Dedifferentiated amniotic fluid mesenchymal stem cell (primary cell): ENCODE results near the gene SH3GL3.

ENCODE experiments used
- DNase-seq: peaks from one replicate; pipeline ENCODE4 v3.0.0-alpha.2; 2016; ENCODE audit errors: extremely low spot score

SH3GL3 gene

DNA sequence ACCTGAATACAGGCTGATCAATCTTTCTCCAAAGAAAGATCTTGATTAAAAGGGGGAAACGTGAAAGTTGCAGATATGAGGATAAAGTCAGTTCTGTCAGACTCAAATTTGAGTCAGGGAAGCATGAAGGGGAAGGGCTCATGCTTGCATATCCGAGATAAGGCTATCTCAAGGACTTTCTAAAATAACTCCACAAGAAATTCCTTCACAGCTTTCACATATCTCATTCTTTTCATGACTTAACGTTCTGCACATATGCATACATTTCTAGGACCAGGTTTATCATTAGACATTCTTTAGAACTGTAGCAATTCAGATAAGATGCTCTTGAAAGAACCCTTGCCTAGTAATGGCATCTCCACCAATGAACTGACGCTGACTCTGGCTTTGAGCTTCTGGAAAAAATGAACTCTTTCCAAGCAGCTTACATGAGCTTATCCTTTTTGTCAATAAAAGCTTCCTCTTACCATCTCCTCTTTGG, 15.9 kb downstream of the SH3GL3 start:
- DNase-seq, result no peak

DNA sequence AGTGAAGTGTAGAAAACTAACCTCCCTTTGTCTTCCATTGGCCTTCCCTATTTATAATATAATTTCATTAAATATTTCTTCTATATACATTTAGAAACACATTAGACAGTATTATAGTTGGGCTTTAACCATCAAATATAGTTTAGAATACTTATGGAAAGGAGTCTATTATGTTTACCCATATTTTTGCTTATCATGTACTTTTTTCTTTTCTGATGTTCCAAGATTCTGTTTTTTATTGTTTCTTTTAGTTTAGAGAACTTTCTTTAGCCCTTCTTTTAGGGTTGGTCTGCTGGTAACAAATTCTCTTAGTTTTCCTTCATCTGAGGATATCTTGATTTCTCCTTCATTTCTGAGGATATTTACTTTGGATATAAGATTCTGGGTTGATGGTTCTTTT, 23.7 kb downstream of the SH3GL3 start:
- DNase-seq, result no peak

DNA sequence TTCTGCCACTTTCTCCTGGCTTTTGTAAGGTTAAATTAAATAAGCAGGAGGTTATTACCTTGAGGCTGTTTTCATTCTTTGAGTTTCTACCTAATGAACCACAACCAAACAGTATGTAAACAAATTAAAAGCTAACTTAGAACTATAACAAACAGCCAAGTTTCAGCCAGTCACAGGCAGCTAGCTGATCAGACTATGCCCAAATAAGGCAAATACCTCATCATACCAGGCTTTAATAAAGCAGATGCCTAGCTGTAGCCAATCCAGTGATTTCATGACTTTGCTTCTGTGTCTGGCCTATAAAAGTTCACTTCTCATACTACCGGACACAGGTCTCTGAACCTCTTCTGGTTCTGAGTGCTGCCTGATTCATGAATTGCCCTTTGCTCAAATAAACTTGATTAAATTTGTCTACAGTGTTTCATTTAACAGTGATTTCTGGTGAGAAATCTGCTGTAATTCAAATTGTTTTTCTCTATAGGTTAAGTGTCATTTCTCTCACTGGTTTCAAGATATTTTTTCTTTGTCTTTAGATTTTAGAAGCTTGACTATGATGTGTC, 24.2 kb downstream of the SH3GL3 start:
- no peak for DNase-seq

GRCh38 chr15:83472151-83472550, 25.0 kb downstream of the SH3GL3 start:
- no peak for DNase-seq

GRCh38 chr15:83472797-83473196, 25.7 kb downstream of the SH3GL3 start:
- no peak for DNase-seq

DNA sequence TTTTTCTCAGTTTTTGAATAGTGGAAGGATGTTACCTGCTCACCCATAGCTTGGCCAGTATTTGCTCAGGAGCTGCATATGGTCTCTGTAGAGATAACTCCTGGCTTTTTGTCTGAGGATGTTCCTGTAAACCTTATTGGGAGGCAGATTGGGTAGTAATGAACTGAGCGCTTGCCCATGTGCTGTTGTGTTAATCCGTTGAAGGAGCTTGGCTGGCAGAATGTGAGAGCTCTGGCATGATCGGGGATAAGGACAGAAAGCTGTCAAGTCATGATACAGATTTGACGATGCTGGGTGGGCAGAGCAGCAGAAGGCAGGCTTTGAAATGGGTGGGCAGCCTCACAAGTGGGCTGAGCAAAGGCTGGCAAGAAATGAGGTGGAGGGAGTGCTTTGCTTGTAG, 27.4 kb downstream of the SH3GL3 start:
- DNase-seq, result no peak

GRCh38 chr15:83475551-83475950, 28.4 kb downstream of the SH3GL3 start:
- DNase-seq, result no peak

DNA sequence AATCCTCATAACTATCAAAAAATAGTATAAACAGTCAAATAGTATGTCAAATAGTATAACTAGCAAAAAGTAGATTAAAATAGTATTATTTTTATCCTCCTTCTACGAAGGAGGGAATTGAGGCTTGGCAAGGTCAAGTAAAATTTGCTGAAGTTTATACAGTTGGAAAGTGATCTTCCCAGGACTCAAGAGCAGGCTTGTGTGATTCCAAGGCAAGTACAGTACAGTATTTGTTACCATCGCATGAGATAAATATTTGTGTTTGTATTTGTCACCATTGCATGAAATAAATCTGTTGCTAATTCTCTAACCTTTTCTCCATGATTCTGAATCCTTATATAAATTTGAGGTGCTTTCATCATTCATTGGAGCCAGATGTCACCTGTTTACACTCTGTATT, 28.9 kb downstream of the SH3GL3 start:
- DNase-seq, result no peak

DNA sequence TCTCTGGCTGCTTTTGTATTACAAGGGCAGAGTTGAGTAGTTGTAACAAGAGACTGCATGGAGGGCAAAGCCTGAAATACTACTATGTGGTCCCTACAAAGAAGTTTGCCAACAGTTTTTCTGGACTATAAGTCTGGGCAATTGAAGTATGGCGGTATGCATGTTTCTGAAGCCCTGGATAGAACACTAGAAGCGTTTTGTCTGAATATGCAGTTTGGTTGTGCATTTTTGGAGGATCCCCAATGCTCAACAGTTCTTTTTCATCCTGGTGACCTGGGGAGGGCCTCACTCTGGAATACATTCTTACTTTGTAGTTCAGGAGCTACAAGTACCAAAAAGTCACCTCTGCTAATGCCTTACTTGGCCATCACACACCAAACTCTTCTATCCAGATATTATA, 29.6 kb downstream of the SH3GL3 start:
- DNase-seq, result no peak

- no peak for DNase-seq
Observed at GRCh38 chr15:83477172-83477807, 30.1 kb downstream of the SH3GL3 start.

DNA sequence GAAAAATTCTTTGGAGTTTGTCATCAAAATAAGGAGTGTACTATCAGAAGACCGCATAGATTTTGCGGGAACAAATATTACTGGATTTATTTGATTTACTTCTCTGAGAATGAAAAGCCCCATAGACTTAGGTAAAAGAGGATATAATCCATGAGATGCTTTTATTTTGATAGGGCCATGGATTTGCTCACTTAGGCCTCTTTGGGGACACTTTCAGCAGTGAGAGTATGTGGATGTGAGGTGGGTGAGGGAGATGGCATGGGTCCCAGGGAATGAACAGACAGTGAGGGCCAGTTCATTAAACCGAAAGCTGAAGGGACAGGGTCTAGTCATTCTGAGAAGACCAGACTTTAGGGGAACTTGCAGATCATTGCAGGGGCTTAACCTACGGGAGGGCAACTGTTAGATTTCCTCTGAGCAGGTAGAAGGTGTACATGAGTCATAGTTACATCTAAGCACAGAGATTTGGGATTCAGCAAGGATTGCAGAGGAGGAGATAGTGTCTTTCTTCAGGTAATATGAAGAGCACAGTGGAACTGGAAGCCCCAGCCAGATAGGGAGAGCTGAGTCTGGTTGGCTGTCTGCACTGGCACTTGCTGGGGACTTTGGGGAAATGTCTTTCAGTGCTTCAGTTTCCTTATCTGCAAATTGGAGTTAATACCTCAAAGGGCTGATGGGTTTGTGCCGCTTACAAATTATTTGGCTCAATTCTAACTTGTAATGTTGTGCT, 30.8 kb downstream of the SH3GL3 start:
- no peak for DNase-seq

DNA sequence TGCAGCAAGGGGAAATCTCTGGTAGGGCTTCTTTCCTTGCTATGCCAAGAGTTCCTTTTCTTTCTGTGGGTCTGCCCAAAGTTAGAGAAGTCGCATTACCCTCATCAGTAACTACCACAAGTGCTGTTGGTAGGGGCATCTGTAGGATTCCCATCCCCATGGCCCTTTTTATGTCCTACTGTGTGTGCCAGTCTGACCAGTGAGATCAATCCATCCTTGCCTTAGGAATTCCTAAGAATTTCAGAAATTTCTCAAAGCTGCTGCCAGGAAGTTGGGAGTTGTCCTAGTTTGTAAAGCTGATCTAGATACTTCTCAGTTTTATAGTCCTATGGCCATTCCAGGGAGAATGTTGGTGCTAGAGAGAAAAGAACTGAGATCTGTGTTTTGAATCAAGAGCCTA, 36.5 kb downstream of the SH3GL3 start:
- DNase-seq, result no peak

DNA sequence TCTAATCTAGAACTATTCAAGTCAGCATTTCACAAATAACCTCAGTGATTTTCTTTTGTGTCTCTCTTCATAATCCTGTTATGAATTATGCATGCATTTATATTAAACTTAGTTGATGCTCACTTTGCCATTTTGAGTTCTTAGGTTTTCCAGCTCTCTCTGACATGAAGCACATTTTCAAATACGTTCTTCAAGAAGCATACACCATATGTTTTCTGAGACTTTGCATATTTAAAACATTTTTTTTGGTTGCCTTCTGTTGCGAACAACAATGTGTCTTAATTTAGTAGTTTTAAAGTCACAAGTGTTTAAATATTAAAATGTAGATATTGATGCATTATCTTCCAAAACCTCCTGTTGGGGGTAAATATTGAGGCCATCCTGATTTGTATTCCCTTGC, 37.5 kb downstream of the SH3GL3 start:
- DNase-seq, result no peak

- no peak for DNase-seq
Observed at GRCh38 chr15:83486363-83486762, 39.2 kb downstream of the SH3GL3 start.

DNA sequence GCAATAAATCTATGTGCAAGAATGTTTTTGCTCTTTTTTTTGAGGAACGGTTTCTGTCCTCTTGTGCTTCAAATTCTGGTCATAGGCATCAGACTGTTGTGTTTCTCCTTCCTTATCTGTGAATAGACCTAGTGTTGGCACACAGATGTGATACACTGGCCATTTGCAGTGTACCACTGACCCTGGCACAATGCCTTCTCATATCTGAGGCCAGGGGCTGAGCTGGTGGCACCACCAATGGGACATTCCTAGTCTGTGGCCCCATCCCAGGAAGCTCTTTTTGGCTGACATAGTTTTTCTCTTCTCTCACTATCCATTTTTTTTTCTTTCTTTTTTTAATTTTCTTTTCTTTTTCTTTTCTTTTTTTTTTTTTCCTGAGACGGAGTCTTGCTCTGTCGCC, 40.4 kb downstream of the SH3GL3 start:
- DNase-seq, result no peak

DNA sequence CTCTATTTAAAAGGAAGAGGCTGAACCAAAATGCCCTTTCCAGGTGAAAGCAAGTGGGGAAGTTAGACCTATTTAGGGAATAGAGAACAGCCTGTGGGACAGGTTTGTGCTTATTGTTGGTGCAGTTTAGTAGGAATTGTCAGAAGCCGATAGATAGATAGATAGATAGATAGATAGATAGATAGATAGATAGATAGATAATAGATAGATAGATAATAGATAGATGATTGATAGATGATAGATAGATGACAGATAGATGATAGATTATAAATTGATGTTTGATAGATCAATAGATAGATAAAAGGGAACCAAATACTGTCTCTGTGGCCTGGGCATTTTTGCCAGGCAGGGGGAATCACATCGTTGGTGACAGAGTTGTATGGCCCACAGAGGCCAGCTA, 42.5 kb downstream of the SH3GL3 start:
- no peak for DNase-seq

DNA sequence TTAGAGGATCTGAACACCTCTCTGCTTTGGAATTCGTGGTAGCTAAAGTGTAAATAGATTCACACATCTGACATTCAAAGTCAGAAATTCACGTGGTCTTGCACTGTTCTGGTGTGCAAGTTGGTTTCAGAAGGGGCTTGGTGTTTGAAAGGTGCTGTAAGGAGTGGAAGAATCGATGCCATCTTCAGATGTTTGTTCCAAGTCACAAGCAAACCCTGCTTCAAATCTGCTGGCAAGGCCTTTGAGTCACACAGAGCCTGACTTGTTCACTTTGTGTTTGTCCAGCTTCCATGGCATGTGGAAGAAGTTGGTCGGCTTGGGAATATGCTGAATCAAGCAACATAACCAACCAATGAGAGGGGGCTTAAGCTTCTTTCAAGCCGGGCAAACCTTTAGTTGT, 44.3 kb downstream of the SH3GL3 start:
- DNase-seq, result no peak

DNA sequence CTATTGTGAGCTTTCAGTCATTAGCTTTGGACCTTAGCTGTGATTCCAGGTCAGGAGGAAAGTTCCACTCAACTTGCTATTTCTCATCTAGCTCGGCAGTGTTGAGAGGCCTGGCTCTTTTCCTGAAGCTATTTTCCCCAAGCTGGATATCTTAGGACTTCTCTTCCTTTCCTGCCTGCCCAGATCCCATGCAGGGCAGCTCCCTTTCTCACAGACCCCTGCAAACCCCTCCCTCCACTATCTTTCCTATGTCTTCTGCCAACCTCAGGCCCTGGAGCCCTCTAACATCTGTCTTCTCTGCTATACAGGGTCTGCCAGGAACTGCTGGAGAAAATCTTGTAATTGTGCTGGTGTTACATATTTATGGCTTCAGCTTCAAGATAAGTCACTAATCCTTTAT, 49.6 kb downstream of the SH3GL3 start:
- no peak for DNase-seq

DNA sequence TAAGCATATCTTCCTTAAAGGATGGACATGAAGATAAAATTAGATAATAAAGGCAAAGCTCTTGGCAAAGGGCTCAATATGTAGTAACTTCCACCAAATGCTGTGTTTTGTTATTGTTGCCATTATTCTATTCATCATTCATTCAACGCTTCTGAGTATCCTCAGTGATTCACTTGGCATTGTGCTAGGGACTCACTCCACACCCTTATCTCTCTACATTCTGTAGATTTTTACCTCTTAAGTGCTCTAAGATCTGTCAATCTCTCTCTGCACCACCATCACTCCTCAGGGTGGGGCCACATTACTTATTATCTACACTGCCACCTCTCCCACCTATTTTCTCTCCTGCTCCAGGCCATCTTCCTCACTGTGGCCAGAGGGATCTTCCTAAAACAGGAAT, 51.2 kb downstream of the SH3GL3 start:
- no peak for DNase-seq

DNA sequence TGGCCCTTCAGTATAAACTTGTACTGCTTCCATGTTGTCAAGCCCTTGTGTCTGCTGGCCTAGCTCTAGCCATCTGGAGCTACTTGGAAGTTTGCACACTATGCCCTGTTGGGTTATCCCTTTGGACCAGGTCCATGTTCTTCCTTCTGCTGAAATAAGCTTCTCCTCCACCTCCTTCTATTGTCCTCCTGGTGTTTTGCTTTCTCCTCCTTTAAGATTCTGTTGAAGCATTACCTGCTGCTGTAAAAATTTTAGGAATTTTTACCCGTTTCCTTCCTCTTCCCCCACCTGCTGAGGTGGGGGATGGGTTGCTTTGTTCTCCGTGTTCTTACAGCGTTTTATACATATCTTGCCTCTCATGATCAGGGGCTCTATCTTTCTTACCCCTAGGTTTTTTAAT, 51.7 kb downstream of the SH3GL3 start:
- no peak for DNase-seq

DNA sequence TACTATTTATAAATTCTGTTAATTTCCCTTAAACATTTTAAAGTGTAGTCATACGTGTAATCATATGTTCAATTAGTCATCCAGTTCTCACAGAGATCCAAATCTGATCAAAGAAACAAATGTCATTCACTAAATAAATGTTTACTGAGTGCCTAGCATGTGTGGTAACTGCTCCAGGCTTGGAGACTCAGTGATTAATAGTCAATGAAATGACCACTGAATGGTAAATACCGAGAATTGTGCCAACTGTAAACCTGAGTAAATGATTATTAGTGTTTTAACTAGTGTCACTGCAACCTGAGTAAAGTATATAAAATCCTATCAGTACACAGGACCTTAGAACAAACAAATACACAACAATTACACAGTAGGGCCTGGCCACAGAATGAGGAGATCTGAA, 52.3 kb downstream of the SH3GL3 start:
- DNase-seq, result no peak

DNA sequence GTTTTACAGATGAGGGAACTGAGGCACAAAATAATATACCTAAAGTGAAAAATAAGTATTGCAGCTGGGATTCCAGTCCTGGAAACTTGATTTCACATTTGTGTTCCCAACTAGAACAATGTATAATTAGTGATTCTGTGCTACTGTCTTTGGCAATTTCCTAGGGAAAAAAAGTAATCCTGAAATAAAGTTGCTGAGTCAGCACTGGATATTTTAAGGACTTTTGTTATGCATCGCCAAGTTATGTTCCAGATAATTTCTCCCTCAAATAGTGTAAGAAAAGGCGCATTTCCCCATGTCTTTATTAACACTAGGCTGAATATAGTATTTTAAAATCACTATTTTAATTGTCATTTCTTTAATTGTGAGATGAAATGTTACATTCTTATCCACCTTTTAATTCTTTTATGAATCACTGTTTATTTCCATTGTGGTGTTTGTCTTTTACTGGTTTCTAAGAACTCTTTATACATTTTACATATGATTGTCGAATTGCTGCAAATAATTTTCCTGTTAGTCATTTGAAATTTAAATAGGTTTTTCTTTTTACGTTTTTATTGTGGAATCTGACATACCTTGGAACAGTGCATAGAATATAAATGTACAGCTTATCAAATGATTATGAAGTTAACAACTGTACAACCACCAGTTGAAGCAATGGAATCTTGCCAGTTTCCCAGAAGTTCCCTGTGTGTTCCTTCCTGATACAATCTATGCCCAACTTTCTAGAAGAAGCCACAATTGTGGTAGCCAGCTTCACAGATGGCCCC, 56.6 kb downstream of the SH3GL3 start:
- DNase-seq, result no peak

DNA sequence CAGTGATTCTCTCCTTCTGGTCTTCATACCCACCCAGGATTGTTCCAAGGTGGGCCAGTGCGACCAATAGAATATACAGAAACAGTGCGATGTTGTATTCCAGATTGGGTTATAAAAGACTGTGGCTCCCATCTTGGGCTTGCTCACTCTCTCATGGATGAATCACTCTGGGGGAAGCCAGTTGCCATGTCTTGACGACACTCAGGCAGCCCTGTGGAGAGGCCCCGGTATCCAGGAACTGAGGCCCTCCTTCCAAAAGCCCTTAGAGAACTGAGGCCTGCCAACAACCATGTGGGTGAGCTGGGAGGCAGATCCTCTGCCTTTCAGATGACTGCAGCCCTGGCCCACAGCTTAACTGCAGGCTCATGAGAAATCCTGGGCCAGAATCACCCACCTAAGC, 57.2 kb downstream of the SH3GL3 start:
- DNase-seq, result no peak
